Globus pallidus (tissue), 1 donor: ENCODE results near the gene KATNB1.
"Not testable (repeated sequence)": the region's sequence is repeated elsewhere in the genome, so short reads cannot be mapped to it uniquely, and the experiment has no call there.

Experiments used
- DNase-seq: peaks from one replicate; pipeline ENCODE4 v3.0.0-alpha.2; 2015; ENCODE audit warnings: low spot score

The KATNB1 gene

DNA sequence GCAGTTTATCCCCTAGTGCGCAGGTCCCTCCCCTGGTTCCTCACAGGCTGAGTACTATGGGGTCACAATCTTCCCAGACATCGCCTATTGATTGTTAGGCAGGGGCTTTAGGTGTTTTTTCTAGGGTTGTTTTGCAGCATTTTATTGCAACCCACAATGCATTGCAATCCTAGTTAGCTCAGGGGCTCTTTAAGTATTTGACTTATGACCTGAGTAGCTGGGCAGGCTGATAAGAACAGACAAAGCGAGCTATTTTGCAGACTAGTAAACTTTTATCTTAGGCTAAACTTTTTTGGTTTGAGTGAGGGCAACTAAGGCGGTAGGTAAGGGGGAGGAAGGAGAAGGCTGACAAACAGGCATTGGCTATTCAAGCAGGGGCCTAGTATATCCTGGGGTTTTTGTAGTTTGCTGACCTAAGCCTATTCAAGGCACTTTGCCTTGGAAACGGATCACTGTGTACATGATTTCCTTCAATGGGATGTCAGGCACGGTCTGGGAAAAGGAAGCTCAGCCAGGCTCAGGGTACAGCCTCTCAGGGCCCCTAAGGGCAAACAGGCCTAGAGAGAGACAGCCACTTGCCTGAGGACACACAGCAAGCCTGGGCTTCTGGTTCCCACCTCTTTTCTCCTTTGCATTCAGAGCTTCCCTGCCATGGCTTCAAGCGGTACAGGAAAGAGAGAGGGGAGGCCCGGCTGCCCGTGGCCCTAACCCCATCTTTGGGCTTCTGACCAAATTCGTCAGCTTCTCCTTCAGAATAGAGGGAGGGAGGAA lies 34.6 kb upstream of the KATNB1 start:
- no peak for DNase-seq

- DNase-seq: no peak
Observed at GRCh38 chr16:57701759-57702371, 33.7 kb upstream of the KATNB1 start.

DNA sequence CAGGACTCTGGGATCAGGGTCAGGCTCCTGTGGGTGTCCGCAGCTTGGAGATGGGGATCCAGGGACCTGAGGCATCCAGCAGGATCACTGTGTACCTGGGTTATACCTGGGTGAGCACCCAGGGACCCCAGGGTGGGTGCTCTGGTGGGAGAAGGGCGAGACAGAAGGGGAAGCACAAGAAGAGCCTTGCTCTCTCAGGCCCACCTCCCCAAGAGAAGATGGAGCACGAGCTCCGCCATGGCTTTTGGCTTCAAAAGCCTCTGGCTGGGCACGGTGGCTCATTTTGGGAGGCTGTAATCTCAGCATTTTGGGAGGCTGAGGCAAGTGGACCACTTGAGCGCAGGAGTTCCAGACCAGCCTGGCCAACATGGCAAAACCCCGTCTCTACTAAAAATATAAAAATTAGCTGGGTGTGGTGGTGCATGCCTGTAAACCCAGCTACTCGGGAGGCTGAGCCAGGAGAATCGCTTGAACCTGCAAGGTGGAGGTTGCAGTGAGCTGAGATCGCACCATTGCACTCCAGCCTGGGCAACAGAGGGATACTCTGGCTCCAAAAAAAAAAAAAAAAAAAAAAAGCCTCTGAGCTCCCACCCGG lies 32.1 kb upstream of the KATNB1 start:
- DNase-seq: no peak

DNA sequence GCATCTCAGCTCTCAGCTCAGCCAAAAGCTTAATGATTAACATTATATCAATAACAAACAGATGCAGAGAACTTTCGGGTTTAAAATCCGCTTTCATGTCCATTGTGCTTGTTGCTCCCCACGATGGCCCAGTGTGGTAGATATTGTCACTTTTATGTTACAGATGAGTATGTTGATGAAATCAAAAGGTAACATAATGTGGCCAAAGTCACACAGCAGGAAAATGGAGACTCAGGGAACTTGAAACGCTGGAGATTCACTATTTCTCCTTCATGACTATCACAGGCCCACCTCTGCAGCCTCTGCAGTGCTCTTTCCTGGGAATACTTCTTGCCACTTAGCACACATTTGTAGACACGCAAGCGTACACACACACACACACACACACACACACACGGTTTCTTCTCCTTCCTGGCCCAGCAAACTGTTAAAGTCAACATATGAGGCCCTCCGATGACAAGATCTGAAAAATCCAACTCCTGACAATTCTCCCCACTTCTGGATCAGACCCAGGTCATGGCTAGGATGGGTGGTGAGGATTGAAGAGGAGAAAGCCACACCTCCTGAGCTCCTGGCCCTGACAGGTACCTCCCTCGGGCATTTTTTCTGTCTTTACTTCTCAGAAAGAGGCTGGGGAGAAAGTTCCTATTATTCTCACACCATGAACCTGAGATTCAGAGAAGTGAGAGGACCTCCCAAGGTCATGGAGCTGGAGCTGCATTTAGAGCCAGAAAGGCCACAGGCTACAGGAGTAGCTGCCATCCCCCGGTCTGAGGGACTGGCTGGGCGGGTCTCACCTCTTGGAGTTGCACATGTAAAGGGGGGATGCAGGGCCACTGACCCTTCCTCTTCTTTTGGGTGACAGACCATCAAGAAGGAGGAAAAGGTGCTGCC lies 31.3 kb upstream of the KATNB1 start:
- DNase-seq: no peak

- no peak for DNase-seq
Observed at GRCh38 chr16:57704905-57705852, 30.4 kb upstream of the KATNB1 start.

DNA sequence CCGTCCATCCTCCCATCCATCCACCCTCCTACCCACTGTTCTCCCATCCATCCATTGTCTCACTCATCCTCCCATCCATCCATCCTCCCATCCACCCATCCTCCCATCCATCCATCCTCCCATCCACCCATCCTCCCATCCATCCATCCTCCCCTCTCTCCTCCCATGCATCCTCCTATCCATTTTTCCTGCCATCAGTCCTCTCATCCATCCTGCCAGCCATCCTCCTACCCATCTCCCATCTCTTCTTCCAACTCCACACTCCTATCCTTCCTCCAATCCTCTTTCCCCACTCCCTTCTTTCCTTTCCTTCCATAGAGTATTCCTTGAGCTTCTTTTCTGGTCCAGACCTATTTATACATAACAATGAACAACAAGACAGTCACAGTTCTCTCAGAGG lies 28.9 kb upstream of the KATNB1 start:
- DNase-seq: no peak

DNA sequence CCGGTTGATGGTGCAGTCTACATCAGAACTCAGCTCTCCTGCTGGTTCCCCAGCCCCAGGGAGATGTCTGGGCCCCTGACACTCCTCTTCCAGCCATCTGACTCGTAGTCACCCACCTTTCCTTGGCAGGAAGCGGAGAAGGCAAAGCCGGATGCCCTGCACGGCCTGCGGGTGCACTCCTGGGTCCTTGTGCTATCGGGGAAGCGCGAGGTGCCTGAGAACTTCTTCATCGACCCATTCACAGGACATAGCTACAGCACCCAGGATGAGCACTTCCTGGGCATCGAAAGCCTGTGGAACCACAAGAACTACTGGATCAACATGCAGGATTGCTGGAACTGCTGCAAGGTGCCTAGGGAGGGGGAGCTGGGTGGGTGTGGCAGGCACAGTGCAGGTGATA lies 28.2 kb upstream of the KATNB1 start:
- no peak for DNase-seq

DNA sequence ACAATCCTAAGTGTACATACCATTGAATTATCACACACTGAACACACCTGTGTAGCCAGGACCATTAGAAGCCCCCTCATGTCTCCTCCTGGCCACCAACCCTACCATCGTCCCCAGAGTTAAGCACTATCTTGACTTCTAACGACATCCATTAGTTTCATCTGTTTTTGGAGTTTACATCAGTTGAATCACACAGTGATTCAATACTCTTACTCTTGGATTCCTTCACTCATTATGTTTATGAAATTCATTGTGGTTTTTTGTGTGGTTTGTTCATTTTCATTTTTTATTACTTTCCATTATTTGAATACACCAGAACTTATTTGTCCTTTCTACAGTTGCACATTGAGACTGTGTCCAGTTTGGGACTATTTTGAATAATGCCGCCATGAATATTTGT lies 27.4 kb upstream of the KATNB1 start:
- DNase-seq: no peak

DNA sequence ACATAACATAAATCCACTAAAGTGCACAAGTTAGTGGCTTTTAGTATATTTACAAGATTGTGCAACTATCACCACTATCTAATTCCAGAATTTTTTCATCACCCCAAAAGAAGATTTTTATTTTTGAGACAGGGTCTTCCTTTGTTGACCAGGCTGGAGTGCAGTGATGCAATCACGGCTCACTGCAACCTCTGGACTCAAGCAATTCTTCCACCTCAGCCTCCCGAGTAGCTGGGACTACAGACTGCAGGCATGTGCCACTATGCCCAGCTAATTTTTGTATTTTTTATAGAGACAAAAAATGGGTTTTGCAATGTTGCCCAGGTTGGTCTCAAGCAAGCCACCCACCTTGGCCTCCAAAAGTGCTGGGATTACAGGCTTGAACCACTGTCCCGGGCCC lies 25.9 kb upstream of the KATNB1 start:
- no peak for DNase-seq

GRCh38 chr16:57711346-57711745 lies 24.2 kb upstream of the KATNB1 start:
- DNase-seq: no peak

DNA sequence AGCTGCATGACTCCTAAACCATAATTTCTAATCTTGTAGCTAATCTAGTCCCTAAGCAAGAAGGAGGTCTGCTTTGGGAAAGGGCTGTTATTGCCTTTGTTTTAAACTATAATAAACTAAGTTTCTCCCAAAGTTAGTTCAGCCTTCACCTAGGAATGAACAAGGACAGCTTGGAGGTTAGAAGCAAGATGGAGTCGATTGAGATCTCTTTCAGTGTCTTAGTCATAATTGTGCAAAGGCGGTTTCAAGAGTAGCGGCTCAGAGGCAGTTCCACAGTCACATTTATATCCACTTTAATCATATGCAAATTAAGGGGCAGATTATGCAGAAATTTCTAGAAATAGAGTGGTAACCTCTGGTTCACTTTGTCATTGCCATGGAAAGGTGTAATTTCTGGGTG lies 23.6 kb upstream of the KATNB1 start:
- no peak for DNase-seq

DNA sequence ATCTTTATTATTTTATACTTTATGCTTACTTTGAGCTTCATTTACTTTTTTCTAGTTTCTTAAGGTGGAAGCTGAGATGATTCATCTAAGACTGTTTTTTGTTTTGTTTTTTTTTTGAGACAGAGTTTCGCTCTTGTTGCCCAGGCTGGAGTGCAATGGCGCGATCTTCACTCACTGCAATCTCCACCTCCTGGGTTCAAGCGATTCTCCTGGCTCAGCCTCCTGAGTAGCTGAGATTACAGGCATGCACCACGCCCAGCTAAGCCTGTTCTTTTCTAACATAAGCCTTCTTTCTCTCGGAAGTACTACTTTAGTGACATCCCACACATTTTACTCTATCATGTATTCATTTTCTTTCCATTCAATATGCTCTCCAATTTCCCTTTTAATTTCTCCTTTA lies 23.0 kb upstream of the KATNB1 start:
- DNase-seq: not testable (repeated sequence)

DNA sequence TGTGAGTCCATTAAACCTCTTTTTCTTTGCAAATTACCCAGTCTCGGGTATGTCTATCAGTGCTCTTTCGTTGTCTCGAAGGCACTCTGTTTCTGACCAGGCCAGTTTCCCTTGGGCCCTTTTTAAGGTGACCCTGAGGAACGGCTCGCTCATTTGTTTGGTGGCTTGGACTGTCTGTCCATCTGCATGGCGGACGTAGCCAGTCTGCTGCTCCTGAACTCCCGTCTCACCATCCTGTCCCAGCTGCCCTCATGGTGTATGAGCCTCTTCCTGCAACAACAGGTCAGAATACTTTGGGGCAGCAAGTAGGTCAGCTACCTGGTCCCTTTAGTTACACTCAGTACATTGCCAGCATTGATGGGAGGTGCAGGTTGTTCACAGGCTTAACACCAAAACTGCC lies 22.0 kb upstream of the KATNB1 start:
- no peak for DNase-seq

DNA sequence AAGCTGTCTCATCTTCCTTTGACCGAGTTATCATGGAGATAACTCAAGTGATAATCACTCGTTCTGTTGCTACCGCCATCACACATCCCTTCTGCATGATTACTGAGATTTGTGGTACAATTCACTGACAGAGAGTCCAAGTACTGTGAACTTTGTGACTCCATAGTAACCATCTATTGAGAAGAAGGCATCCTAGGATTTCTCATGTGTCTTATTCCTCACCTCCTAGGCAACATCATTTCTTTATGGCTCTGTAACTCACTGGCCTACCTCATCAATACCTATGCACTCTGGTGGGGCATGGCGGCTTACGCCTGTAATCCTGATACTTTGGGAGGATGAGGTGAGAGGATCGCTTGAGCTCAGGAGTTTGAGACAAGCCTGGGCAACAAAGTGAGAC lies 21.5 kb upstream of the KATNB1 start:
- no peak for DNase-seq

DNA sequence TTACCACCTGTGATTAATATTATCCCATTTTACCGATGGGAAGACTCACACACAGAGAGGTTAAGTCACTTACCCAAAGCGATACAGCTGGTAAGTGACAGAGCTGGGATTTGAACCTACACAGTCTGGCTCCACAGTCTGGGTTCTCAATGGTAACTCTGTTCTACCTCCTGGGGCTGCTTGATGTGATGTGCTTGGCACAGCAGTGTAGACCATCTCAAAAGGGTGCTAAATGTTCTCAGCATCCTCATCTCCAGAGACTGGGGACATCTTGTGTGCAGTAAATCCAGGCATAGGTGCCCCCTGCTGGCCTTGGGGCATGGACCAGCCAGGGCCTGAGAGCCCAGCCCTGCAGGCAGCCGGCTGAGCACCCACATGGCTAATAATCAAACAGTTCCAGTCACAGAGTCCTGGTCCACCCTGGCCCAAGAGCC lies 15.4 kb upstream of the KATNB1 start:
- DNase-seq: peak; percentile 47

DNA sequence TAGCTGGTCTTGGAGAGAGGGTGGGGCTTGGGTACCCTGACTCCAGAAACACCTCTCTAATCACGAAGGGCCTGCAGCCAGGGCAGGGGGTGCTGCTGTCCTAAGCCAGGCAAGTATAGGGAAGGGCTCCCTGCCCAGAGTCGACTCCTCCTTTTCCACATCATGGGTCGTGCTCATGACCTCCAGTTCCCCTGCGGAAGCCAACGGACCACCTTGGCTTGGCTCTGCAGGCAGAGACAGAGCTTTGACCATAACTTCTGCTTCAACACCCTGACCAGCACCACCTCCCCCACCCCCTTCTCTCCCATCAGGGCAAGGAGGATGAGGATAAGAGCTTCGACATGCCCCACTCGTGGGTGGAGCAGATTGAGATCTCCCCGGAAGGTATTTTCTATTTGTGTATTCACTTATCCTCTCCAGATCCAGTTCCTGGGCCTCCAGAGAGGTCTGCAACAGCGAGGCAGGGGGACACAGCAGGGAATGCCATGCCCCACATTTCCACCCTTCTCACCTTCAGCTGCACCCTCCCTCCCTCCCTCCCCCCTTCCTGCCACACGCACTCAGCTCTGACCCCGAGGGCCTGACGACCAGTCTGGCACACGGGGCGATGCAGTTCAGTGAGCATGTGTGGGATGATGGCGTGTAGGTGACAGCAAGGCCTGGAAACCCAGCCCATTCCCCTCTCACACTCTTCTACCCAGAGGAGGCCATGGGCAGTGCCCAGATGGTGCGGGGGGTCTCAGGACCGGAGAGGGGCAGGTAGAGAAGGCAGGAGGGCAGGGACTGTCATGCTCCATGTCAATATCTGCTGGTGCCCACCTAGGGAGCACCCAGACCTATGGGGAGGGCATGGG lies 14.0 kb upstream of the KATNB1 start:
- no peak for DNase-seq

DNA sequence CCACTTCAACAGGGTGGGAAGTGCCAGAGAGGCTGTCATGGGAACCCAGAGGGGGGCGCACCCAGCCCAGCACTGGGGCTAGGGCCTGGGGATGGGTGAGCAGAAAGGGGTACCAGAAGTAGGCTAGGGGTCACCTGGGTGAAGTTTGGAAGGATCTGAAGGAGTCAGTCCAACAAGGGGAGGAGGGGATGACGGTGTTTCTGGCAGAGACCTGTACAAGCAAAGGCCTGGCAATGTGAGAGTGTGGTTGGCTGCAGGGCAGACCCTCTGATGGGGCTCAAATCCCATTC lies 13.4 kb upstream of the KATNB1 start:
- DNase-seq: no peak

DNA sequence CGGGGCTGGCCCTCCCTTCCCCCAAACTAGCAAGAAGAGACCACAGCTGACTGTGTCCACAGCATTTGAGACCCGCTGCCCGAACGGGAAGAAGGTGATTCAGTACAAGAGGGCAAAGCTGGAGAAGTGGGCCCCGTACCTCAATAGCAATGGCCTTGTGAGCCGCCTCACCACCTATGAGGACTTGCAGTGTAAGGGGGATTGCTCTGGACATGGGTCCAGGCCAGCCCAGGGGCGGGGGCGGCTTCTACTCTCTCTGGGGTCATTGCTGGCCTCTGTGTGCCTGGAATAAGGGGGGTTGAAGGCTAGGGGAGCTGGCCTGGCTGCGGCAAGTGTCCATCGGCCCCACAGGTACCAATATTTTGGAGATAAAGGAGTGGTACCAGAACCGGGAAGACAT lies 12.9 kb upstream of the KATNB1 start:
- DNase-seq: no peak

GRCh38 chr16:57723170-57723569 lies 12.4 kb upstream of the KATNB1 start:
- no peak for DNase-seq

DNA sequence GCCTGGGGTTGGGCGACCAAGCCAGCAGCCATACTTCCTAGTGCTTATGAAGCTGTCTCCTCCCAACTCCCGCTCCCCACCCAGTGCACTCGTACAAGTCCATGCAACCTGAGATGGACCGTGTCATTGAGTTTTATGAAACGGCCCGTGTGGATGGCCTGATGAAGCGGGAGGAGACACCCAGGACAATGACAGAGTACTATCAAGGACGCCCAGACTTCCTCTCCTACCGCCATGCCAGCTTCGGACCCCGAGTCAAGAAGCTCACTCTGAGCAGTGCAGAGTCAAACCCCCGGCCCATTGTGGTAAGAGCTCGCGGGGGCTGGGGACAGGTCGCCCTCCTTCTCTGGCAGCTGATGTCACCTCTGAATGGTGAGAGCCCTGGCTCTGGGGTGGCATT lies 11.0 kb upstream of the KATNB1 start:
- DNase-seq: no peak

GRCh38 chr16:57725151-57725550 lies 10.4 kb upstream of the KATNB1 start:
- no peak for DNase-seq
